Astrocyte of the cerebellum (primary cell): ENCODE results near the gene AP3B2.
"Not testable (repeated sequence)": the region's sequence is repeated elsewhere in the genome, so short reads cannot be mapped to it uniquely, and the experiment has no call there.

Experiments used
- DNase-seq: peaks from one replicate; pipeline ENCODE4 v3.0.0-alpha.2; 2011; ENCODE audit warnings: low read depth
- H3K4me3 ChIP-seq: 2 replicates; pipeline ENCODE4 v1.5.1; 2011; ENCODE audit warnings: mild to moderate bottlenecking, low read depth, low read length, moderate library complexity
- CTCF ChIP-seq: IDR thresholded peaks from 2 replicates; pipeline ENCODE4 v1.5.1; 2012; ENCODE audit warnings: low read length, low read depth, moderate library complexity, mild to moderate bottlenecking; ENCODE audit errors: missing control alignments
- in situ Hi-C: cut with HindIII; loops from 2 replicates; pipeline ENCODE4 v1.10.0; 2017; ENCODE audit warnings: low sequenced_read_pairs

The AP3B2 gene

GRCh38 chr15:82715003-82715402 lies 5.3 kb upstream of the AP3B2 start:
- DNase-seq, result no peak
- in situ Hi-C loops, result no loop called here
- no peak overlapping the region for H3K4me3 ChIP-seq
- no peak for TF ChIP-seq CTCF

- no peak overlapping the region for H3K4me3 ChIP-seq
- in situ Hi-C loops, result no loop called here
- TF ChIP-seq CTCF, result no peak
- DNase-seq, result no peak
These were observed 4.3 kb upstream of the AP3B2 start for GRCh38 chr15:82714016-82714415.

GRCh38 chr15:82712036-82712435 lies 2.4 kb upstream of the AP3B2 start:
- TF ChIP-seq CTCF, result no peak
- DNase-seq, result no peak
- in situ Hi-C loops, result no loop called here

GRCh38 chr15:82710926-82711490 lies 1.3 kb upstream of the AP3B2 start:
- TF ChIP-seq CTCF, result no peak
- no peak for DNase-seq
- H3K4me3 ChIP-seq, result no peak overlapping the region
- in situ Hi-C loops, result no loop called here

More at GRCh38 chr15:82712036-82712435, 2.4 kb upstream of the AP3B2 start:
- H3K4me3 ChIP-seq, result no peak overlapping the region

GRCh38 chr15:82710208-82710555 lies 507 bp upstream of the AP3B2 start:
- DNase-seq, result no peak
- H3K4me3 ChIP-seq, result peak overlapping the region; percentile 60

GRCh38 chr15:82709081-82709420 lies 624 bp downstream of the AP3B2 start:
- no peak for DNase-seq
- TF ChIP-seq CTCF, result no peak
- in situ Hi-C loops, result no loop called here
- H3K4me3 ChIP-seq, result peak overlapping the region; percentile 60

More at GRCh38 chr15:82710208-82710555, 507 bp upstream of the AP3B2 start:
- in situ Hi-C loops, result no loop called here
- no peak for TF ChIP-seq CTCF

GRCh38 chr15:82705856-82706255 lies 3.8 kb downstream of the AP3B2 start:
- DNase-seq, H3K4me3 ChIP-seq, in situ Hi-C loops: not testable (repeated sequence)
